Right atrium auricular region (tissue), 2 donors: ENCODE data around the gene MGAT5. TPM values are rescaled to one million over a fixed set of nuclear protein-coding genes. Genes with fewer than 3 reads are reported as not detected.

Experiments
- DNase-seq: peaks from one replicate; pipeline ENCODE4 v3.0.0-alpha.2; 2019; ENCODE audit warnings: low spot score
- H3K27ac ChIP-seq, 2 donors: fragments of 200-600 bp; sonication (generic); 1 replicate in 1 of 2; 2 replicates in 1 of 2; pipeline ENCODE4 v1.5.1; 2016 to 2019
- H3K27me3 ChIP-seq, 2 donors: fragments of 200-600 bp; sonication (generic); one replicate each; pipeline versions ENCODE4 v1.5.1 to v1.6.0; 2017 to 2019
- H3K36me3 ChIP-seq: fragments of 200-600 bp; sonication (generic); one replicate; pipeline ENCODE4 v1.5.1; 2016
- H3K4me1 ChIP-seq, 2 donors: fragments of 200-600 bp; sonication (generic); one replicate each; pipeline versions ENCODE4 v1.5.1 to v1.6.0; 2017 to 2019
- H3K4me3 ChIP-seq, 2 donors: fragments of 200-600 bp; sonication (generic); 1 replicate in 1 of 2; 2 replicates in 1 of 2; pipeline ENCODE4 v1.5.1; 2017 to 2019; ENCODE audit warnings: mild to moderate bottlenecking in 1 of 2, moderate library complexity in 1 of 2
- H3K9me3 ChIP-seq, 2 donors: fragments of 200-600 bp; sonication (generic); one replicate each; pipeline ENCODE4 v1.5.1; 2019
- total RNA-seq, 2 donors: library from RNA; depleted of rRNA; stranded (reverse); fragments of >200 nt; gene quantifications; one replicate each; pipeline ENCODE4 v1.1.0, GENCODE V29; 2016
- TF ChIP-seq, protein P1 (sequence below), 2 donors: fragments of 200-600 bp; sonication (generic); IDR thresholded peaks; one replicate each; pipeline ENCODE4 v1.5.1; 2019; ENCODE audit warnings: antibody characterized with exemption in 2 of 2

MGAT5 gene
- total RNA-seq, 2 donors from 2014 or later: 56.9 to 91.0 TPM

- Histone ChIP-seq H3K9me3 (no peaks in the 10 kb centered on the region), H3K36me3 (no peaks in the 10 kb centered on the region), H3K27ac (no peak overlapping the region), H3K4me3 (no peak overlapping the region), H3K27me3 (no peaks in the 10 kb centered on the region), H3K4me1 (peaks cover 0 to 76% of the 10 kb centered on the region in 2 donors)
- TF ChIP-seq, protein P1, sequence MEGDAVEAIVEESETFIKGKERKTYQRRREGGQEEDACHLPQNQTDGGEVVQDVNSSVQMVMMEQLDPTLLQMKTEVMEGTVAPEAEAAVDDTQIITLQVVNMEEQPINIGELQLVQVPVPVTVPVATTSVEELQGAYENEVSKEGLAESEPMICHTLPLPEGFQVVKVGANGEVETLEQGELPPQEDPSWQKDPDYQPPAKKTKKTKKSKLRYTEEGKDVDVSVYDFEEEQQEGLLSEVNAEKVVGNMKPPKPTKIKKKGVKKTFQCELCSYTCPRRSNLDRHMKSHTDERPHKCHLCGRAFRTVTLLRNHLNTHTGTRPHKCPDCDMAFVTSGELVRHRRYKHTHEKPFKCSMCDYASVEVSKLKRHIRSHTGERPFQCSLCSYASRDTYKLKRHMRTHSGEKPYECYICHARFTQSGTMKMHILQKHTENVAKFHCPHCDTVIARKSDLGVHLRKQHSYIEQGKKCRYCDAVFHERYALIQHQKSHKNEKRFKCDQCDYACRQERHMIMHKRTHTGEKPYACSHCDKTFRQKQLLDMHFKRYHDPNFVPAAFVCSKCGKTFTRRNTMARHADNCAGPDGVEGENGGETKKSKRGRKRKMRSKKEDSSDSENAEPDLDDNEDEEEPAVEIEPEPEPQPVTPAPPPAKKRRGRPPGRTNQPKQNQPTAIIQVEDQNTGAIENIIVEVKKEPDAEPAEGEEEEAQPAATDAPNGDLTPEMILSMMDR (IDR thresholded peaks at IDR 0.05): no peak
- DNase-seq: no peak
These were observed 4.1 kb upstream of the MGAT5 start for GRCh38 chr2:134249755-134250154.

DNA sequence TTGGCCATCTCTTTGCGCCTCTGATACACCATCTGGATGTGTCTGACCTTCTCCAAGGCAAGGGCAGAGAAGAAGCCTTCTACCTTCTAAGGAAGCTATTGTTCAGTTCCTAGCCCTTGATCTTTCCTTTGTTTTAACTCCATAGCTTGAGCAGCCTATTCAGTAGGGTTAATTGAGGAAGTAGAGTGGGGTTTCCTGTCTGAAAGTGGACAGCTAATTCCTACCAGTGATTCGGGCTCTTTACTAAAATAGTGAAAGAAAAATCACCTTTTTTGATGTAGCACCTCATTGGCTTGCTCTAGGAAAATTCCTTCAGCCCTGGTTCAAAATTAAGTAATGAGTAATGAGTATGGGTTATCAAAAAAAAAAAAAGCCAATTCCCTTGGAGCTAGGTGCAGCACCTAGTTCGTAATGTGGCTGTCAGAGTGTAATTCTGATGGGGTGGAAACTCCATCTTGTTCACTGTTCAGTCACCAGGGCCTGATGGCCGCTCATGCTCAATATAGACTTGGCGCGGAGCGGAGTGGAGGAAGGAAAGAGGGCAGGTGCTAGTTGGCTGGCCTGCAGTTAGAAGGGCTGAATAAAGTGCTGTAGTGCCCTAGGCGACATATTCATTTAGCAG is 2.9 kb upstream of the MGAT5 start:
- no peak for DNase-seq
- H3K27me3 ChIP-seq: no peaks in the 10 kb centered on the region
- H3K27ac ChIP-seq: no peak overlapping the region
- no peaks in the 10 kb centered on the region for H3K9me3 ChIP-seq
- TF ChIP-seq, protein P1 (IDR thresholded peaks at IDR 0.05): no peak
- no peak overlapping the region for H3K4me3 ChIP-seq
- no peaks in the 10 kb centered on the region for H3K36me3 ChIP-seq
- H3K4me1 ChIP-seq: peaks cover 0 to 66% of the 10 kb centered on the region in 2 donors

DNA sequence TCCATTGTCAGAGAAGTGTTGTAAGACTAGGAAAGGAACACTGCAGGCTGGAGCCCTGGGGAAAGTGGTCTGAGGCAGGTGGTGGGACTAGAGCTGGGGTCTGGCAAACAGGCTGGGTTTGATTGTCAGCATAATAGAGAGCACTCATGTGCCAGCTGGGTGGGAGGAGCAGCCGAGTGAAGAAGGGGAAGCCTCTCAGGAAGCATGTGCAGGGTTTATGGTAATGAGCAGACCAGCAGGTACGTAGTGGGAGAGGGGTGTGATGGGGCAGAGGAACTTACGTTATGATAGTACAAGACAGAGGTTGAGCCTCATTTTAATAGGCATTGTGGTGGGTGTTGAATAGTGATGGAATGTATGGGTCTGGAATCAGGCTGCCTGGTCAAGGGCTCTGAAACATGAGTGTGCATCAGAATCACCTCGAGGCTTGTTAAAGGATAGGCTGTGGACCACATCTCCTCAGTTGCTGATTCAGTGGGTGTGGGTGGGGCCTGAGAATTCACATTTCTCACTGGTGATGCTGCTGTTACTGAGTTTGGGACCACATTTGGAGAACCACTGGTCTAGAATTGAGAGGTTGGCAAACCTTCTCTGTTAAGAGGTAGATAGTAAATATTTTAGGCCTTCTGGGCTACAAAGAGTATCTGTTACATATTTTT is 1.7 kb upstream of the MGAT5 start:
- Histone ChIP-seq H3K27me3 (no peaks in the 10 kb centered on the region), H3K27ac (no peak overlapping the region), H3K9me3 (no peaks in the 10 kb centered on the region), H3K4me1 (peaks cover 0 to 65% of the 10 kb centered on the region in 2 donors), H3K4me3 (no peak overlapping the region), H3K36me3 (no peaks in the 10 kb centered on the region)
- DNase-seq: no peak
- TF ChIP-seq, protein P1 (IDR thresholded peaks at IDR 0.05): no peak

- Histone ChIP-seq H3K4me3 (no peak overlapping the region), H3K9me3 (no peaks in the 10 kb centered on the region), H3K27me3 (no peaks in the 10 kb centered on the region), H3K4me1 (peaks cover 0 to 72% of the 10 kb centered on the region in 2 donors), H3K36me3 (no peaks in the 10 kb centered on the region), H3K27ac (no peak overlapping the region)
- TF ChIP-seq, protein P1 (IDR thresholded peaks at IDR 0.05): no peak
- no peak for DNase-seq
These were observed 661 bp upstream of the MGAT5 start for GRCh38 chr2:134253117-134253704.

DNA sequence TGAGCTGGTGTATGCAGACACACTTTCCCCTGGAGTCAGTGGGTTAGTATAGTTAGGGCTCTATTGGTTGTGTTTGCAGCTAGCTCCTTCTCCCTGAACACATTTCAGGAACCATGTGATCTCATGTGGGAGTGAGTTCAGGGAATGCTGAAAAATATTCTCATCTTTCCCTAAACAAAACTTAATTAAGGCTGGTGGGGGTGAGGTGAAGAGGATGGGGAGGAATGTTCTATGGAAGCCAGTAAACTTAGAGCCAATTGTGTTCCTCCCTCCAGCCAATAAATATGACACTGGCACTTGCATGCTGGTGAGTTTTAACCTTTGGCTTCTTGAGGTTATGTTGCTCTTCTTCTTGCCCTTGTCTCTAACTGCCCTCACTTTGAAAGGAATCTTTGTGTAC is 952 bp downstream of the MGAT5 start:
- TF ChIP-seq, protein P1 (IDR thresholded peaks at IDR 0.05): no peak
- H3K27me3 ChIP-seq: no peaks in the 10 kb centered on the region
- no peak overlapping the region for H3K27ac ChIP-seq
- H3K36me3 ChIP-seq: no peaks in the 10 kb centered on the region
- DNase-seq: no peak
- H3K9me3 ChIP-seq: no peaks in the 10 kb centered on the region
- H3K4me1 ChIP-seq: peaks cover 0 to 76% of the 10 kb centered on the region in 2 donors
- H3K4me3 ChIP-seq: no peak overlapping the region
